Measurements from ENCODE around the gene FGF14. TPM values are rescaled to one million over a fixed set of nuclear protein-coding genes. Genes with fewer than 3 reads are reported as not detected.

The FGF14 gene
- total RNA-seq, 1 donor from 2014 or later = not detected

GRCh38 chr13:101783554-101783953 lies 618.3 kb downstream of the FGF14 start:
- Mint-ChIP-seq H3K27me3 (peaks cover 3% of the 10 kb centered on the region), H3K27ac (no peak overlapping the region), H3K9me3 (no peaks in the 10 kb centered on the region), H3K36me3 (ENCODE audit: low read depth) (no peaks in the 10 kb centered on the region), H3K4me3 (no peak overlapping the region), H3K4me1 (no peaks in the 10 kb centered on the region)
- ChIA-PET POLR2A (no interaction called here), CTCF (no interaction called here)
- intact Hi-C loops (cut with micrococcal nuclease) = no loop called here
- ATAC-seq (ENCODE audit: low read depth) (no peak), DNase-seq (no peak)
- no peak for TF ChIP-seq CTCF (IDR thresholded peaks at IDR 0.05)

- CTCF ChIA-PET = no interaction called here
- H3K36me3 Mint-ChIP-seq (ENCODE audit: low read depth) = no peaks in the 10 kb centered on the region
- no peak for DNase-seq
These were observed 621.6 kb downstream of the FGF14 start for GRCh38 chr13:101780211-101780610.

DNA sequence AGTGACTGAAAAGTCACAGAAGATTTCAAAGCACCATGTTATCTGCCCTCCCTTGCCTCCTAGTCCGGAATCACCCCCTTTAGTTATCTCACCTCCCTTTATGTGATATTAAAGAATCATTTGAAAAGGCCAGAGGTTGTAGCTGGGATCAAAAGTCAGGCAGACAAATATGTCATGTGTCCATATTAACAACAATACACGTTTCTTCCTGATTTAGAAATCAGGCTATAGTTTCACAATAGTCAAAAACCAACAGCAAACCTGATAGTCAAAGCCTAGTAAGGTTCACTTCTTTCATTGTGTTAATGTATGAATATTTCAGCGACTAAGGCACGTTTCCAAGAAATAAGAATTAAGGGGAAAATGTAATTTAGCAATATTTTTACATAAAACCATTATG lies 622.7 kb downstream of the FGF14 start:
- Mint-ChIP-seq H3K27ac (no peak overlapping the region), H3K36me3 (ENCODE audit: low read depth) (no peaks in the 10 kb centered on the region), H3K9me3 (no peaks in the 10 kb centered on the region), H3K4me1 (no peaks in the 10 kb centered on the region), H3K4me3 (no peak overlapping the region), H3K27me3 (no peaks in the 10 kb centered on the region)
- no peak for DNase-seq
- ChIA-PET POLR2A (no interaction called here), CTCF (no interaction called here)
- no peak for TF ChIP-seq CTCF (IDR thresholded peaks at IDR 0.05)
- intact Hi-C loops (cut with micrococcal nuclease) = no loop called here
- no peak for ATAC-seq (ENCODE audit: low read depth)

More at GRCh38 chr13:101780211-101780610, 621.6 kb downstream of the FGF14 start:
- no peaks in the 10 kb centered on the region for H3K27me3 Mint-ChIP-seq
- POLR2A ChIA-PET = no interaction called here
- no peaks in the 10 kb centered on the region for H3K4me1 Mint-ChIP-seq
- intact Hi-C loops (cut with micrococcal nuclease) = no loop called here
- H3K9me3 Mint-ChIP-seq = no peaks in the 10 kb centered on the region
- no peak overlapping the region for H3K4me3 Mint-ChIP-seq
- ATAC-seq (ENCODE audit: low read depth) = no peak
- TF ChIP-seq CTCF (IDR thresholded peaks at IDR 0.05) = no peak
- no peak overlapping the region for H3K27ac Mint-ChIP-seq

GRCh38 chr13:101775267-101775666 lies 626.6 kb downstream of the FGF14 start:
- Mint-ChIP-seq H3K27ac (no peak overlapping the region), H3K4me3 (no peak overlapping the region), H3K9me3 (no peaks in the 10 kb centered on the region), H3K27me3 (no peaks in the 10 kb centered on the region), H3K36me3 (ENCODE audit: low read depth) (no peaks in the 10 kb centered on the region), H3K4me1 (no peaks in the 10 kb centered on the region)
- no peak for TF ChIP-seq CTCF (IDR thresholded peaks at IDR 0.05)
- ChIA-PET CTCF (no interaction called here), POLR2A (no interaction called here)
- ATAC-seq (ENCODE audit: low read depth) = no peak
- intact Hi-C loops (cut with micrococcal nuclease) = no loop called here
- no peak for DNase-seq

DNA sequence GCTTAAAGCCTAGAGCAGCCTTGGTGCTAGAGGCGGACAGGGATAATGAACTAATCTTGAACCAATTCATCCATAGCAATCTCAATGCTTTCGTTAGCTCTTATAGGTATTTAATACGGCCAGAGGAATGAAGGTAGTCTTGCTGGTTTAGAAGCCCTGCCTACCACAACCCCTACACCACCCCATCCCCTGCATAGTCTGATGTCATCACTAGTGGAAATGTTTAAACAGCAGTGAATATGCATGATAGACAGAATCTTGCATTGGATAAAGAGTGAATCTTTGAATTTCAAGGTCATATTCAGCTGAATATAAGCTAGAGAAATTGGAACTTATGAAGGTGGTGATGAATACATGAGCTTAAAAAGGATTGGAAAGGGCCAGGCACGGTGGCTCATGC lies 627.5 kb downstream of the FGF14 start:
- no peaks in the 10 kb centered on the region for H3K4me1 Mint-ChIP-seq
- DNase-seq (no peak), ATAC-seq (ENCODE audit: low read depth) (no peak)
- ChIA-PET CTCF (no interaction called here), POLR2A (no interaction called here)
- no peak overlapping the region for H3K27ac Mint-ChIP-seq
- no peak overlapping the region for H3K4me3 Mint-ChIP-seq
- no peaks in the 10 kb centered on the region for H3K27me3 Mint-ChIP-seq
- no peaks in the 10 kb centered on the region for H3K36me3 Mint-ChIP-seq (ENCODE audit: low read depth)
- H3K9me3 Mint-ChIP-seq = no peaks in the 10 kb centered on the region
- intact Hi-C loops (cut with micrococcal nuclease) = no loop called here
- TF ChIP-seq CTCF (IDR thresholded peaks at IDR 0.05) = no peak

Measured in activated B cell treated with CpG ODN at 0.5 μM for 24 hours (primary cell).